ENCODE data around the gene ADGB. TPM values are rescaled to one million over a fixed set of nuclear protein-coding genes. Genes with fewer than 3 reads are reported as not detected.

Gene ADGB
- total and polyA plus RNA-seq, 2 of the 13 experiments (the other 11 are each of a cell fraction or from before 2014, with no cell fraction given): not detected

DNA sequence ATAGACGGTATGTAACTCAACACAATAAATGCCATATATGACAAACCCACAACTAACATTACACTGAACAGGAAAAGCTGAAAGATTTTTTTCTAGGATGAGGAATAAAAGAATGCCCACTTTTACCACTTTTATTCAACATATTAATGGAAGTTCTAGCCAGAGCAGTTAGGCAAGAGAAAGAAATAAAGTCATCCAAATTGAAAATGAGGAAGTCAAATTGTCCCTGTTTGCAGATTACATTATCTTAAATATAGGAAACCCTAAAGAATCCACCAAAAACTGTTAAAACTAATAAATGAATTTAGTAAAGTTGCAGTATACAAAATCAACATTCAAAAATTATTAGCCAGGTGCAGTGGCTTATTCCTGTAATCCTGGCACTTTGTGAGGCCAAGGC is 24.6 kb upstream of the ADGB start:
- in situ Hi-C loops (cut with HindIII; ENCODE audit: extremely low pct_ligation_motif_present, low pct_unique_long_range_greater_than_20kb) (no loop called here), intact Hi-C loops (cut with micrococcal nuclease; ENCODE audit: unreplicated experiment) (no loop called here)
- no peak overlapping the region for H3K9ac ChIP-seq (ENCODE audit: insufficient read depth, low read depth, low read length)
- no peaks in the 10 kb centered on the region for H3K27me3 ChIP-seq (ENCODE audit: control insufficient read depth in 1 of 2, insufficient read depth in 2 of 2, low read length in 2 of 2)
- WGBS (ENCODE audit: low lambda C conversion rate): 0% methylated on average over 1 of the region's 1 CpG
- no peak overlapping the region for H3K27ac ChIP-seq (ENCODE audit: extremely low read length, insufficient read depth, low read length)
- ATAC-seq: no peak
- POLR2A ChIA-PET: no interaction called here
- no peak overlapping the region for H3K4me3 ChIP-seq (replicated peaks in 1 of 3; ENCODE audit: insufficient read depth in 1 of 3, low read depth in 2 of 3, low read length in 3 of 3)
- no peaks in the 10 kb centered on the region for H3K36me3 ChIP-seq (replicated peaks in 1 of 2; ENCODE audit: control insufficient read depth in 1 of 2, insufficient read depth in 2 of 2, low read length in 2 of 2)
- no peak for TF ChIP-seq PITX1 (CRISPR knock-in tag; IDR thresholded peaks at IDR 0.05)
- TF ChIP-seq, protein P1, sequence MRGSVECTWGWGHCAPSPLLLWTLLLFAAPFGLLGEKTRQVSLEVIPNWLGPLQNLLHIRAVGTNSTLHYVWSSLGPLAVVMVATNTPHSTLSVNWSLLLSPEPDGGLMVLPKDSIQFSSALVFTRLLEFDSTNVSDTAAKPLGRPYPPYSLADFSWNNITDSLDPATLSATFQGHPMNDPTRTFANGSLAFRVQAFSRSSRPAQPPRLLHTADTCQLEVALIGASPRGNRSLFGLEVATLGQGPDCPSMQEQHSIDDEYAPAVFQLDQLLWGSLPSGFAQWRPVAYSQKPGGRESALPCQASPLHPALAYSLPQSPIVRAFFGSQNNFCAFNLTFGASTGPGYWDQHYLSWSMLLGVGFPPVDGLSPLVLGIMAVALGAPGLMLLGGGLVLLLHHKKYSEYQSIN (CRISPR knock-in tag; IDR thresholded peaks at IDR 0.05; ENCODE audit: borderline replicate concordance): no peak
- TF ChIP-seq ZKSCAN8 (CRISPR knock-in tag; IDR thresholded peaks at IDR 0.05; ENCODE audit: borderline replicate concordance): no peak
- TF ChIP-seq ZNF317 (CRISPR knock-in tag; IDR thresholded peaks at IDR 0.05): no peak
- TF ChIP-seq ZNF746 (CRISPR knock-in tag; IDR thresholded peaks at IDR 0.05): no peak
- no peak for TF ChIP-seq POLR2G (IDR thresholded peaks at IDR 0.05; ENCODE audit: low read depth, low read length)
- no peak for TF ChIP-seq FOSL1 (CRISPR knock-in tag; IDR thresholded peaks at IDR 0.05; ENCODE audit: borderline replicate concordance)
- TF ChIP-seq IKZF4 (CRISPR knock-in tag; IDR thresholded peaks at IDR 0.05; ENCODE audit: borderline replicate concordance, low read depth, not compliant biosample characterization): no peak
- no peak for TF ChIP-seq MAZ (IDR thresholded peaks at IDR 0.05; ENCODE audit: borderline replicate concordance, low read depth, low read length)
- no peak for TF ChIP-seq MAZ (CRISPR knock-in tag; IDR thresholded peaks at IDR 0.05; ENCODE audit: low read depth)
- no peak for TF ChIP-seq ZNF782 (CRISPR knock-in tag; IDR thresholded peaks at IDR 0.05; ENCODE audit: borderline replicate concordance)
- TF ChIP-seq SYNCRIP (IDR thresholded peaks at IDR 0.05; ENCODE audit: insufficient read depth, low read depth, low read length): no peak
- no peak for TF ChIP-seq MYNN (CRISPR knock-in tag; IDR thresholded peaks at IDR 0.05; ENCODE audit: low read depth)
- H4K20me1 ChIP-seq (ENCODE audit: insufficient read depth, low read length): no peaks in the 10 kb centered on the region
- no peaks in the 10 kb centered on the region for H3K4me1 ChIP-seq (ENCODE audit: insufficient read depth, low read length)
- no peaks in the 10 kb centered on the region for H3K79me2 ChIP-seq (ENCODE audit: insufficient read depth, low read length)
- no peak overlapping the region for H3K4me2 ChIP-seq (ENCODE audit: low read depth, low read length)
- FAIRE-seq: no peak
- no TSS peak for BruUV-seq (replicated peaks)
- no peaks in the 10 kb centered on the region for H3K9me3 ChIP-seq (ENCODE audit: low read length)
- no peak overlapping the region for H2AFZ ChIP-seq (ENCODE audit: low read length)
- DNase-seq (ENCODE audit: low spot score): no peak
- CTCF ChIA-PET (ENCODE audit: low intra/inter-chr PET ratio, low total read pairs): no interaction called here

Measured in HepG2 (cell line).